Activated CD8-positive, alpha-beta T cell treated with anti-CD3 and anti-CD28 coated beads for 36 hours (primary cell): ENCODE results near the gene CDK5RAP3. TPM values are rescaled to one million over a fixed set of nuclear protein-coding genes. Genes with fewer than 3 reads are reported as not detected.

Experiments
- ATAC-seq: fragments of 200-7000 bp; cut with Tn5 transposase; one replicate; pipeline ENCODE4 v1.10.0; 2021; ENCODE audit warnings: mild to moderate bottlenecking, moderate library complexity
- CTCF ChIA-PET: fragments of 350-600 bp; sonication (Branson Sonifier 250); formaldehyde crosslinking; loops from one replicate; lab custom pipeline; 2021; ENCODE audit warnings: antibody characterized with exemption; lab: Charles Lee
- POLR2A ChIA-PET: fragments of 350-600 bp; sonication (Branson Sonifier 250); formaldehyde crosslinking; loops from one replicate; lab custom pipeline; 2021; ENCODE audit warnings: antibody characterized with exemption; lab: Charles Lee
- DNase-seq: peaks from one replicate; pipeline ENCODE4 v3.0.0-alpha.2; 2020
- H3K27ac Mint-ChIP-seq: one replicate; pipeline ENCODE4 v1.8.0; 2021; ENCODE audit warnings: mild to moderate bottlenecking, mixed read lengths
- H3K27me3 Mint-ChIP-seq: one replicate; pipeline ENCODE4 v1.8.0; 2021; ENCODE audit warnings: mixed read lengths
- H3K36me3 Mint-ChIP-seq: one replicate; pipeline ENCODE4 v1.8.0; 2021; ENCODE audit warnings: low read depth, mixed read lengths
- H3K4me1 Mint-ChIP-seq: one replicate; pipeline ENCODE4 v1.8.0; 2021; ENCODE audit warnings: low read depth, mixed read lengths
- H3K4me3 Mint-ChIP-seq: one replicate; pipeline ENCODE4 v1.8.0; 2021; ENCODE audit warnings: mild to moderate bottlenecking, moderate library complexity, mixed read lengths
- H3K9me3 Mint-ChIP-seq: one replicate; pipeline ENCODE4 v1.8.0; 2021; ENCODE audit warnings: mixed read lengths
- intact Hi-C: fragments of 100-400 bp; cut with micrococcal nuclease; formaldehyde crosslinking; loops from one replicate; pipeline ENCODE4 v1.10.0; 2022
- total RNA-seq, 2 experiments: library from RNA; stranded (reverse); gene quantifications; one replicate each; pipeline ENCODE4 v1.2.3, GENCODE V29; 2021
- TF ChIP-seq, protein P1 (sequence below): fragments of 200-600 bp; IDR thresholded peaks from one replicate; pipeline ENCODE4 v1.8.0; 2022; ENCODE audit warnings: antibody characterized with exemption, mild to moderate bottlenecking

Gene CDK5RAP3
- total RNA-seq, 2 experiments from 2014 or later = 161 to 171 TPM

DNA sequence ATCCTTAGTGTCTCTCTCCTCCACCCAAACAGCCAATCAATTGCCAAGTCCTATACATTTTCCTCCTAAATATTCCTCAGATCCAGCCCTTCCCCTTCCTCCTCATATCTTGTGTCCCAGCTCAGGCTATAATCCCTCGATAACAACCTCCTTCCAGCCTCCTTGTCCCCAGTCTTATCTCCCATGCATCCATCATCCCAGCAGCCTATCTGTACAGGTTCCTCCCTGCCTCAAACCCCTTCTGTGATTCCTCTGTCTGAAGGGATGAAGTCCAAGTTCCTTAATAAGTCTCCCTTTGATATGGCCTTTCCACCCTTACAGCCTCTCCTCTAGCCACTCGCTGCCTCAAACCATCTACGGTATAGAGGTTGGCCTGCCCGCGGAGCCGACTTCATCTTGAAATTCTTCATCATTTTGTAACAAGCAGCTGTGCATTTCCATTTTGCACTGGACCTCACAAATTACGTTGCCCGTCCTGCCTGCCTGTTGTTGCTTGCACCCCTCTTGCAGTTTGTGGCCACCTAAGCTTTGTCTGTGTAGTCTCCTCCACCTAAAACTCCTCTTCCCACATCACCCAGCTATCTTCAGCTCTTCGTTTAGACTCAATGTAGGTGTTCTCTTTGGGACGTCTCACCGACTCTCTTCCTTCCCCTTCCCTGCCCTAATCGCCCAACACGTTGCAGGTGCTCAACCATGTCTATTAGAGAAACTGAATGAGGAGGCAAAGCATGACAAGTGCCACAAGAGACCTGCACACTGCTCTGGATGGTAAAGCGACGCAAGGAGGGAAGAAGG lies 786 bp upstream of the CDK5RAP3 start:
- Mint-ChIP-seq H3K4me1 (peaks cover 22% of the 10 kb centered on the region), H3K27ac (peak overlapping the region; percentile 43), H3K9me3 (no peaks in the 10 kb centered on the region), H3K27me3 (no peaks in the 10 kb centered on the region), H3K4me3 (peak overlapping the region; percentile 95), H3K36me3 (peaks cover 9% of the 10 kb centered on the region)
- ATAC-seq (no peak), DNase-seq (no peak)
- intact Hi-C loops = no loop called here
- ChIA-PET CTCF (interaction anchor here (0.7 to 12.4 kb wide), 30 partner anchors 9 to 294 kb away, joined by 3 to 284 read pairs (median 6); partner anchors contain the start of genes PNPO, PRR15L, SCRN2 and SP2), POLR2A (interaction anchor here (0.6 to 4.8 kb wide), 15 partner anchors 9 to 281 kb away, joined by 3 to 35 read pairs (median 4); partner anchors contain the start of genes PNPO, PRR15L and SP2)
- TF ChIP-seq, protein P1, sequence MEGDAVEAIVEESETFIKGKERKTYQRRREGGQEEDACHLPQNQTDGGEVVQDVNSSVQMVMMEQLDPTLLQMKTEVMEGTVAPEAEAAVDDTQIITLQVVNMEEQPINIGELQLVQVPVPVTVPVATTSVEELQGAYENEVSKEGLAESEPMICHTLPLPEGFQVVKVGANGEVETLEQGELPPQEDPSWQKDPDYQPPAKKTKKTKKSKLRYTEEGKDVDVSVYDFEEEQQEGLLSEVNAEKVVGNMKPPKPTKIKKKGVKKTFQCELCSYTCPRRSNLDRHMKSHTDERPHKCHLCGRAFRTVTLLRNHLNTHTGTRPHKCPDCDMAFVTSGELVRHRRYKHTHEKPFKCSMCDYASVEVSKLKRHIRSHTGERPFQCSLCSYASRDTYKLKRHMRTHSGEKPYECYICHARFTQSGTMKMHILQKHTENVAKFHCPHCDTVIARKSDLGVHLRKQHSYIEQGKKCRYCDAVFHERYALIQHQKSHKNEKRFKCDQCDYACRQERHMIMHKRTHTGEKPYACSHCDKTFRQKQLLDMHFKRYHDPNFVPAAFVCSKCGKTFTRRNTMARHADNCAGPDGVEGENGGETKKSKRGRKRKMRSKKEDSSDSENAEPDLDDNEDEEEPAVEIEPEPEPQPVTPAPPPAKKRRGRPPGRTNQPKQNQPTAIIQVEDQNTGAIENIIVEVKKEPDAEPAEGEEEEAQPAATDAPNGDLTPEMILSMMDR = no peak

DNA sequence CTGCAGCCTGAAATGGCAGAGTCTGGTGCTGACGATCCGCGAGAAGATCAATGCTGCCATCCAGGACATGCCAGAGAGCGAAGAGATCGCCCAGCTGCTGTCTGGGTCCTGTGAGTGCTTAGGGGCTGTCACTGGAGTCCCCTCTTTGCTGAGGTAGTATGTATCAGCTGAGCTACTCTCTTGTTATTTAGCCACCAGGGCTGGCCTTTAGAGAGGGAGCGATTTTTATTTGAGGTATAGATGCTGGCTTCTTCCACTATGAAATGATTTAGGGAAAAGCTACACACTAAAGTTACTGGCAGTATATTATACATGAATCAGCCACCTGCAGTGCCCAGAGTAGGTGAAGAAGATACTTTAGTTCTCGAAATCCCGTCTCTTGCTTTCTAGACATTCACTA lies 2.6 kb downstream of the CDK5RAP3 start:
- no peak overlapping the region for H3K27ac Mint-ChIP-seq
- no peaks in the 10 kb centered on the region for H3K27me3 Mint-ChIP-seq
- intact Hi-C loops = no loop called here
- TF ChIP-seq, protein P1 = no peak
- H3K9me3 Mint-ChIP-seq = no peaks in the 10 kb centered on the region
- ATAC-seq = no peak
- H3K4me3 Mint-ChIP-seq = no peak overlapping the region
- peaks cover 27% of the 10 kb centered on the region for H3K36me3 Mint-ChIP-seq
- ChIA-PET POLR2A (no interaction called here), CTCF (interaction anchor here (4.1 to 12.4 kb wide), 2 partner anchors 28 to 38 kb away, joined by 19 to 284 read pairs; partner anchors contain the start of gene PNPO)
- no peak for DNase-seq
- peaks cover 22% of the 10 kb centered on the region for H3K4me1 Mint-ChIP-seq

DNA sequence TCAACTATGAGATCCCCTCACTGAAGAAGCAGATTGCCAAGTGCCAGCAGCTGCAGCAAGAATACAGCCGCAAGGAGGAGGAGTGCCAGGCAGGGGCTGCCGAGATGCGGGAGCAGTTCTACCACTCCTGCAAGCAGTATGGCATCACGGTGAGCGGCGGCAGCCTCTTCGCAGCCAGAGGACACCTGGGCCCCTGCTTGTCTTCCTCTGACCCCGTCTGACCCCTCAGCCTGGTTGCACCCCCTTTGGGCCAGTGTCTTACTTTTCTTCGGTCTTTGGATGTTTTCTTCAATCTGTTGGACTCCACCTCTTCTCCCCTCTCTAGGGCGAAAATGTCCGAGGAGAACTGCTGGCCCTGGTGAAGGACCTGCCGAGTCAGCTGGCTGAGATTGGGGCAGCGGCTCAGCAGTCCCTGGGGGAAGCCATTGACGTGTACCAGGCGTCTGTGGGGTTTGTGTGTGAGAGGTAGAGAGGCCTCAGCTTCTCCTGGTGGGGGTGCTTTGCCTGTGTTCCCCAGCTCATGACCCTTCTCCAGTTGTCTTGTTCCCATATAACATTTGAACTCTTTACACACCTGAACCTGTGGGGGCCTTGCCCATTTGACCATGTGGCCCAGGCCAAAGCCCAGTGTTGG lies 4.4 kb downstream of the CDK5RAP3 start:
- no peaks in the 10 kb centered on the region for H3K9me3 Mint-ChIP-seq
- H3K4me1 Mint-ChIP-seq = peaks cover 15% of the 10 kb centered on the region
- POLR2A ChIA-PET = no interaction called here
- H3K27me3 Mint-ChIP-seq = no peaks in the 10 kb centered on the region
- TF ChIP-seq, protein P1 = no peak
- DNase-seq (no peak), ATAC-seq (no peak)
- H3K36me3 Mint-ChIP-seq = peaks cover 40% of the 10 kb centered on the region
- H3K4me3 Mint-ChIP-seq = no peak overlapping the region
- intact Hi-C loops = no loop called here
- H3K27ac Mint-ChIP-seq = no peak overlapping the region
- CTCF ChIA-PET = interaction anchor here (1.6 to 12.4 kb wide), 2 partner anchors 26 to 30 kb away, joined by 6 to 284 read pairs; partner anchors contain the start of gene PNPO

DNA sequence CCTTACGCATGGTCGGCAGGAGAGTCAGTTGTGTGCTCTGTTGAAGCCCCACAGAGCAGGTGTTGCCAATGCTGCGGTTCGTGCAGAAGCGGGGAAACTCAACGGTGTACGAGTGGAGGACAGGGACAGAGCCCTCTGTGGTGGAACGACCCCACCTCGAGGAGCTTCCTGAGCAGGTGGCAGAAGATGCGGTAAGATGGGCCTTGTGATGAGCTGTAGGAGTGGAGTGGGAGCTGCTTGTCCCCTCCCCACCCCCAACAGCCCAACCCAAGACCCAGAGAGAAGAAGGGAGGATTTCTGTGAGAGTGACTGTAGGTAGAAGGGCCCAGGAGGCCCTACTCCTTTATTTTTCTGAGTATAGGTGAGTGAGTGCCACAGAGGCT lies 4.9 kb downstream of the CDK5RAP3 start:
- H3K27me3 Mint-ChIP-seq = no peaks in the 10 kb centered on the region
- POLR2A ChIA-PET = interaction anchor here (1.1 to 1.6 kb wide), 2 partner anchors 36 to 38 kb away, joined by 3 to 5 read pairs; no protein-coding TSS in a partner anchor
- no peak for ATAC-seq
- intact Hi-C loops = no loop called here
- H3K27ac Mint-ChIP-seq = no peak overlapping the region
- CTCF ChIA-PET = interaction anchor here (0.9 to 1.6 kb wide), 3 partner anchors 26 to 43 kb away, joined by 3 to 6 read pairs (median 3); no protein-coding TSS in a partner anchor
- H3K36me3 Mint-ChIP-seq = peaks cover 40% of the 10 kb centered on the region
- H3K4me1 Mint-ChIP-seq = peaks cover 12% of the 10 kb centered on the region
- DNase-seq = no peak
- H3K4me3 Mint-ChIP-seq = no peak overlapping the region
- no peaks in the 10 kb centered on the region for H3K9me3 Mint-ChIP-seq
- TF ChIP-seq, protein P1 = no peak
